Kidney capillary endothelial cell (primary cell): ENCODE data around the gene IDUA.

ENCODE experiments used
- DNase-seq: peaks from one replicate; pipeline ENCODE4 v3.0.0-alpha.2; 2018; ENCODE audit warnings: low spot score

The IDUA gene

DNA sequence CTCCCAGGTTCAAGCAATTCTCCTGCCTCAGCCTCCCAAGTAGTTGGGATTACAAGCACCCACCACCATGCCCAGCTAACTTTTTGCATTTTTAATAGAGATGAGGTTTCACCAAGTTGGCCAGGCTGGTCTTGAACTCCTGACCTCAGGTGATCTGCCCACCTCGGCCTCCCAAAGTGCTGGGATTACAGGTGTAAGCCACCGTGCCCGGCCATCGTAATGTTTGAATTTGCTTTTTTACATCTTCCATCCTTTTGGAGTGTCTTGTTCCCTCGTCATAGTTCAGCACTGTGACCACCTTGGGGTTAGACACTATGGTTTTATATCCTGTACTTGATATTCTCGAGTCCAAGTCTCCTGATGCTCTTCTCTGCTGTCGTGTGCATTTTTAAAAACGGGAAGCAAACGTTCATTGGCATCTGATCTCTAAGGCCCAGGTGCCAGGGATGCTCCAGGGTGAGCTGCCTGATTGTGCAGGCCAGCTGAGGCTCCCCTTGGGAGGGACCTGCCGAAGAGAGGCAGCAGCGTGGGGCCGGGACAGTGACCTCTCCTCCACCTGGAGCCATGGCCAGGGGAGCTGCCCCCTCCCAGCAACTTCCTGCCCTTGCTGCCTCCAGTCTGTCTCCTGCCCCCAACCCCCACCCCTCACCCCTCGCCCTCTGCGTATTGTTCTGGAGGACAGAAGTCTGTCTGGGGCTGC is 30.2 kb upstream of the IDUA start:
- no peak for DNase-seq

- no peak for DNase-seq
Observed at GRCh38 chr4:957231-957580, 29.6 kb upstream of the IDUA start.

- DNase-seq: no peak
Observed at GRCh38 chr4:957581-958313, 29.1 kb upstream of the IDUA start.

DNA sequence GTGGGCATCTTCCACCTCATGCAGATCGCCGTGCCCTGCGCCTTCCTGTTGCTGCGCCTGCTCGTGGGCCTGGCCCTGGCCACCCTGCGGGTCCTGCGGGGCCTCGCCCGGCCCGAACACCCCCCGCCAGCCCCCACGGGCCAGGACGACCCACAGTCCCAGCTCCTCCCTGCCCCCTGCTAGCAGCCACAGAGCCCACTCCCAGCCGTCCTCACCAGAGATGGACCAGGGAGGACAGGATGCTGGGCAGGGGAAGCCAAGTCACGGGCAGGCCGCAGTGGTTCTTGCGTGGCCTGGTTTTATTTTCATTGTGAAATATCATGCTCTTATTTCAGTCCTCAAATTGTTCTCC is 28.6 kb upstream of the IDUA start:
- no peak for DNase-seq

DNA sequence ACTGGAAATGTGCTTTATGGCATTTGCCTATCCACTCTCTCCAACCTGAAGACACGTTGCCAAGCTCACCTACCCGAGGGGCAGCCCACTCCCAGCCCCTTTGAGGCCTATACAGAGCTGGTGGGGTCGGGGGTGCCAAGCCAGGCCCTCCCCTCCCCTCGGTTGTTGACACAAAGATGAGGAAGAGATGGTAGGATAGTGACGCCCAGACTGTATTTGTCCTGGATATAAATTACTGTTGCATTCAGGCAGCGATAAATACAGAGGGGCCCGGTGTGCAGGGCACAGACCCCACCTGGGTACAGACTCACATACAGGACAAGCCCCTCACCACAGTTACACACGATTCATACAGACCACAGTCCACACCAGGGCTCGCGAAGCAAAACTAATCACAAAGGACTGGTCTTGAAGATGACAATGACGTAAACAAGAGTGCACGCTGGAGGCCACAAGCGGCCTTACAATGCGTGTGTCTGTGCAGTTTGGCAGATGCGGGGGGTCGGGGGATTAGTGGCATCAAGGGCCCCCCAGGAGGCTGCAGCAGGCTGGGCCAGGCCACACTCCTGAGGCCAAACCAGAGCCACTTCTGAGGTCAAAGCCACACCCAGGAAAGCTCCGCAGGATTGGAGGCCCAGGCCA is 28.0 kb upstream of the IDUA start:
- DNase-seq: no peak

- DNase-seq: no peak
Observed at GRCh38 chr4:959338-960139, 27.3 kb upstream of the IDUA start.

- DNase-seq: no peak
Observed at GRCh38 chr4:960140-960635, 26.7 kb upstream of the IDUA start.

- DNase-seq: no peak
Observed at GRCh38 chr4:960636-961350, 26.1 kb upstream of the IDUA start.

- DNase-seq: no peak
Observed at GRCh38 chr4:961351-962230, 25.3 kb upstream of the IDUA start.

DNA sequence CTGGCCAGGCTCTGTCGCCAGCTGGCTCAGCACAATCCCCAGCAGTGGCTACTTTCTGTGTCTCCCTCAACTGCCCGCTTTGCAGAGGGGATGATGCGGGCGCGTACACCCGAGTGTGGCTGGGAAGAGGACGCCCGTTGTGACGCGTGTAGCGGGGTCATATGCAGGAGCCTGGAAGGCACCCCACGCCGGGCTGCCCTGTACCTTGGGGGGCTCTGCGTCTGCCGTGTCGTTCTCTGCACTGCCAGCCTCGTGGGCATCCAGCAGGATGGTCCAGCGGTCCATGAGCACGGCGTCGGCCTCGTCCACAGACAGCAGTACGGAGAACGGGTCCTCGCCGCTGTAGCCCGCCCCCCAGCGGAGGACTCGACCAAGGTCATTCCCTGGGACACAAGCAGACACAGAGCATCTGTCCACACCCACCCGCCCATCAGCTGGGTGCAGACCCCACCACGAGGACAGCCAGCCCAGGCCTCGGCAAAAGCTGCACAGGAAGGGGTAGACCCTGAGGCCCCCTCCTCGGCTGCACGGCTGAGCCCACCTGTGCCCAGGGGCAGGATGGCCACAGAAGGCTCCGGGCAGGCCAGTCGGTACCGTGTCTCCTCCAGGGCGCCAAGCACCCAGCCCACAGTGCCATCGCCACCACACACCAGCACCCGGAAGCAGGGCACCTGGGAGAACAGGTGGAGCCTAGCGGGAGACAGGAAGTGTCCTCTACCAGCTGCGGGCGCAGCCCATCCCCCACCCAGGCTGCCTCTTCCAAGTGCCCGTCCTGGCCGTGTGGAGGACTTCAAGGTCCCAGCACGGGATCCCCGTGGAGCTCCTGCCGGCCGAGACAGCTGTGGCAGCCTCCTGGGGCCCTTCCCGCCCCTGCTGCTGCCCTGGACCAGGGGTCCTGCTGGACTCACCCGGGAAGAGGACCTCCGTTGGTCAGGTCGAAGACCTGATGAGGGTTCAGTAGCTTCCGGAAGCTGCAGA is 24.3 kb upstream of the IDUA start:
- no peak for DNase-seq

DNA sequence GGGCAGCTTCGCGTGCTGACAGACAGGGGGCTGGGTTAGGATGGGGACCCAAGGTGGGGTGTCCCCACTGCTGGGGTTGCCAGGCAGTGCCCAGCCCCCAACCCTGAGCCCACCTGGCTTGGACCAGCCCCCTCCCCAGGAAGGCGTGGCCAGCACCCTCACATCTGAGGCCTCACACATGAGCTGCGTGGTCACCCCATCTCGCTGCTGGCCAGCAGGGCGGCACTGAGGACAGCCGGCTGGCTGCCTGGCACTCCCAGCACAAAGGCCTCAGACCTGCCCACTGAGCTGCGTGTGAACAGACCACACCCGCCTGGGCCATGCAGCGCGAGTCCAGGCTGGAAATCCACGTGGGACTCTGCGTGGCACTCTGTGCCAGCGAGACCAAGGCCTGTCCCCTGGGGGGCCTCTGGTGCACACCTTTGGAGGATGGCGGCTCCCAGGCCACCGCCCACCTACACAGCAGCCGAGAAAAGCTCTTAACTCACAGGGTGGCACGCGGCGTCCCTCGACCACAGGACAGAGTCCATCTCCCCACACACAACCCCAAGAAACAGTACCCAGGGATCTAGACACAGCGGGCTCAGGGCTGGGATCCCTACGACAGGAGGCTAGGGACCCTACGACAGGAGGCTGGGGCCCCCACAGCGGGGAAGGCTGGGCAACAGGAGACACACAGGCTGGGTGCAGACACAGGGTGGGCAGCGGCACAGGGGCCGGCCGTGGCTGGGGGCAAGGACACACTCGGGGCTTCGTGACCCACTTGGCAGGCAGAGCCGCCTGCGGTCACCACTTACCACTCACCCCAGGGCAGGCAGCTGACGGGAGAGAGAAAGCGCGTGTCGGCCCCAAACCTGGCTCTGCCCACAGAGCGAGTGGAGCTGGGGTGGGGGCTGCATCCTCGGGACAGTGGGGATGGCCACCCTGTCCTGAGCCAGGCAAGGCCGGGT is 23.3 kb upstream of the IDUA start:
- DNase-seq: no peak

GRCh38 chr4:964346-965025 is 22.4 kb upstream of the IDUA start:
- DNase-seq: no peak

- no peak for DNase-seq
Observed at GRCh38 chr4:965048-965765, 21.6 kb upstream of the IDUA start.

DNA sequence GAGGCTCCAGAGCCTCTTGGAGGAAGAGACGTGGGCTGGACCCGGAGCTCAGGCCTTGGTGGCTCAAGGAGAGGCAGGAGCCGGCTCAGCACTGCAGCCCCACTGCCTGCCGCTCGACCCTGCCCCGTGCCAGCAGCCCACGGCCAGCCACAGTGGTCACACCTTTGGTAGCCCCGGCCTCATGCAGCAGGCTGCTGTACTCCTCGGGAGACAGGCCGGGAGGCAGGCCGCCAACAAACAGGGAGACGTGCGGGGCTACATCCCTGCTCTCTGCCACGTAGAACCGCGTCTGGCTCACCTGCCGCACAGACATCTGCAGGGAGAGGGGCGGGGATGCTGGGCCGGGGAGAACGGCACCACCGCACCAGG is 21.1 kb upstream of the IDUA start:
- no peak for DNase-seq

GRCh38 chr4:966266-967112 is 20.4 kb upstream of the IDUA start:
- no peak for DNase-seq
